Central memory CD8-positive, alpha-beta T cell (primary cell): ENCODE data around the gene RASGEF1B.
A peak's percentile ranks its signal among the peaks of the same experiment; 100 is the strongest.

Experiments
- ATAC-seq: fragments of 150-1000 bp; cut with Tn5 transposase; replicated peaks from 2 replicates; pipeline ENCODE4 v1.10.0; 2022; ENCODE audit warnings: mild to moderate bottlenecking, moderate FRiP score, moderate number of reproducible peaks; ENCODE audit not compliant: poor library complexity, severe bottlenecking; ENCODE audit errors: extremely low read depth
- DNase-seq, 2 donors: peaks; one replicate each; pipeline ENCODE4 v3.0.0; 2021; ENCODE audit warnings: low spot score in 2 of 2
- H3K27ac Mint-ChIP-seq: one replicate; pipeline ENCODE4 v1.8.0; 2022; ENCODE audit warnings: low read depth, mild to moderate bottlenecking, moderate library complexity, mixed read lengths
- H3K27me3 Mint-ChIP-seq: one replicate; pipeline ENCODE4 v1.8.0; 2022; ENCODE audit warnings: mixed read lengths
- H3K36me3 Mint-ChIP-seq: one replicate; pipeline ENCODE4 v1.8.0; 2022; ENCODE audit warnings: mild to moderate bottlenecking, moderate library complexity, mixed read lengths; ENCODE audit not compliant: insufficient read depth
- H3K4me1 Mint-ChIP-seq: one replicate; pipeline ENCODE4 v1.8.0; 2022; ENCODE audit warnings: mixed read lengths
- H3K4me3 Mint-ChIP-seq: one replicate; pipeline ENCODE4 v1.8.0; 2022; ENCODE audit warnings: mild to moderate bottlenecking, moderate library complexity, mixed read lengths
- H3K9me3 Mint-ChIP-seq: one replicate; pipeline ENCODE4 v1.8.0; 2022; ENCODE audit warnings: mixed read lengths

Gene RASGEF1B

DNA sequence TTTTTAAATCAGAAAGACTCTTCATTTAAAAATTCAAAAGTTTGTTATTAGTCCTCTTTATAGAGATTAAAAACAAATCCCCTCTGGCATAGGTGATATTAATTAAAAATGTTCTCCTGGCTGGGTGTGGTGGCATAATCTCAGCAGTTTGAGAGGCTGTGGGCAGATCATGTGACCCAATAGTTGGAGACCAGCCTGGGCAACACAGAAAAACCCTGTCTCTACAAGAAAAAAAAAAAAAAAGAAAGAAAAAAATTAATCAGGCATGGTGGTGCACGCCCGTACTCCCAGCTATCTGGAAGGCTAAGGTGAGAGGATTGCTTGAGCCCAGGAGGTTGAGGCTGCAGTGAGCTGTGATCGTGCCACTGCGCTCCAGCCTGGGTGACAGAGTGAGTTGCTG is 38.9 kb downstream of the RASGEF1B start:
- Mint-ChIP-seq H3K4me1 (no peaks in the 10 kb centered on the region), H3K9me3 (no peaks in the 10 kb centered on the region), H3K27me3 (no peaks in the 10 kb centered on the region), H3K4me3 (no peak overlapping the region), H3K36me3 (peaks cover 34% of the 10 kb centered on the region), H3K27ac (no peak overlapping the region)
- no peak for DNase-seq
- no peak for ATAC-seq

DNA sequence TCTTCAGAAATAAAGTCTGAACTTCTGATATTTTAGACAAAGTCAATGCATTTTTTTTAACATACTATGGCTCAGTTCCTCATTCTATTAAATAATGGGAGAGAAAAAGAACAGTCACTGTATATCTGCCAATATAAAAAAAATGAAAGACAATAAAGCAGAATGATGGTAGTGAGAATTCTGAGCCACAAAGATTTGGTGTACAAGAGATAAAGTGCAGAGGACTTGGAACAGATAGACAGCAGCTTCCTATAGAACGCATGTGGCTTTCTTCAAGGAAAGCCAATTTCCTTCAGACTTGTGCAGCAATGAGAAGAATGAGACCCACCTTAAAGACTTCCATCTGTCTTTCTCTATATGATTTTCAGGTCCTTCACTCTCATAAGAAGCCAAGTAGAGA is 39.7 kb downstream of the RASGEF1B start:
- Mint-ChIP-seq H3K36me3 (peaks cover 33% of the 10 kb centered on the region), H3K9me3 (no peaks in the 10 kb centered on the region), H3K4me1 (no peaks in the 10 kb centered on the region), H3K27ac (no peak overlapping the region), H3K4me3 (no peak overlapping the region), H3K27me3 (no peaks in the 10 kb centered on the region)
- no peak for ATAC-seq
- no peak for DNase-seq

DNA sequence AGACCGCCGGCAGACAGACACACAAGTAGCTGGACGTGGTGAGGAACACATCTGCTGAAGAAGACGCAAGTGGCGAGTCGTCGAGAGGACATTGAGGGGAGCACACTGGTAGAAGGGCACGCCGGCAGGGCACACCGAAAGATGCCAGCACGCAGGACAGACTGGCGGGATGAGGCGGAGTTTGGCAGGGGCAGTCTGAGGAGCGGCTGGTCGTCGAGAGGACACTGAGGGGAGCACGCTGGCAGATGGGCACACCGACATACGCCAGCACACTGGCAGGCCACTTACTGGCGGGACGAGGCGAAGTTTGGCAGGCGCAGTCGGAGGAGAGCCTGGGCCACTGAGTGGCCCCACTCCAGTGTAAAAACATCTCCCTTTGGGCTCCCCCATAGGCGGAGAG is 42.1 kb downstream of the RASGEF1B start:
- H3K27ac Mint-ChIP-seq: no peak overlapping the region
- DNase-seq (no peak), ATAC-seq (no peak)

DNA sequence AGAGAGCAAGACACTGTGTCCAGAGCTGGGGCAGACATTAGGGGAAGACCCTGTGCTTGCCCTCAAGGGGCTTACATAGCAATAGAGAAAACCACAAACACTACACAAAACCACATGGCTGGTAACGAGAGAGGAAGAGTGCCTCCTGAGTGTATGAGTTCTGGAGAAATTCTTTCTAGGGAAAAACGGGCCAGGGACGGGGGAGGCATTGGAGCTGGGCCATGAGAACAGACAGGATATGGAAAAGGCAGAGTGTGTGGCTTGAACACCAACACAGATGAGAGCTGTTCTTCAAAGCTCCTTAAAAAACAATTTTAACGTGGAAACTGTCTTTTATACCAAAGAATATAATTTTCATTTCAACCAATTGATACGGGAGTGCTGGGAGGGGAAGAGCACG is 42.7 kb downstream of the RASGEF1B start:
- H3K9me3 Mint-ChIP-seq: no peaks in the 10 kb centered on the region
- DNase-seq: no peak

More for the DNA sequence above, 42.1 kb downstream of the RASGEF1B start:
- H3K36me3 Mint-ChIP-seq: peaks cover 35% of the 10 kb centered on the region
- H3K4me1 Mint-ChIP-seq: no peaks in the 10 kb centered on the region
- H3K4me3 Mint-ChIP-seq: no peak overlapping the region
- H3K27me3 Mint-ChIP-seq: no peaks in the 10 kb centered on the region
- no peaks in the 10 kb centered on the region for H3K9me3 Mint-ChIP-seq

DNA sequence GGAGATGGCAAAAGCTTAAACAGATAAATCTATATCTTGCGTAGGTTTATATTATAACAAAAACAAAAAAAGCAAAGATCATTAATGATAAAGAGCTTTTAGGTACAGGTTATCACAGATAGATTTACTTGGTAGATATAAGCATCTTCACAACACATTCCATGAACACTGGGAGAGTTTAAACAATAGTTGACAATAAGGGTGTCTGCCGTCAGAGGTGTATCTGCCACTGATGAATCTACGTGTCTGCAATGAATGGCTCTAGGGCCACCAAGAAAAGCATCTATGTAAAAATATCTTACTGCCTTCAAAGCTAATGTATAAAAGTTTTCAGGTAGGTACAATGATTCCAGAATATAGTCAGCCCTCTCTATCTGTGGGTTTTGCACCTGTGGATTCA is 43.7 kb downstream of the RASGEF1B start:
- DNase-seq: no peak
- Mint-ChIP-seq H3K27me3 (no peaks in the 10 kb centered on the region), H3K4me1 (no peaks in the 10 kb centered on the region), H3K27ac (no peak overlapping the region), H3K36me3 (peaks cover 20% of the 10 kb centered on the region), H3K4me3 (no peak overlapping the region), H3K9me3 (no peaks in the 10 kb centered on the region)
- ATAC-seq: no peak

More for the DNA sequence above, 42.7 kb downstream of the RASGEF1B start:
- H3K4me1 Mint-ChIP-seq: no peaks in the 10 kb centered on the region
- peaks cover 29% of the 10 kb centered on the region for H3K36me3 Mint-ChIP-seq
- no peak for ATAC-seq
- H3K27ac Mint-ChIP-seq: no peak overlapping the region
- no peak overlapping the region for H3K4me3 Mint-ChIP-seq
- H3K27me3 Mint-ChIP-seq: no peaks in the 10 kb centered on the region

DNA sequence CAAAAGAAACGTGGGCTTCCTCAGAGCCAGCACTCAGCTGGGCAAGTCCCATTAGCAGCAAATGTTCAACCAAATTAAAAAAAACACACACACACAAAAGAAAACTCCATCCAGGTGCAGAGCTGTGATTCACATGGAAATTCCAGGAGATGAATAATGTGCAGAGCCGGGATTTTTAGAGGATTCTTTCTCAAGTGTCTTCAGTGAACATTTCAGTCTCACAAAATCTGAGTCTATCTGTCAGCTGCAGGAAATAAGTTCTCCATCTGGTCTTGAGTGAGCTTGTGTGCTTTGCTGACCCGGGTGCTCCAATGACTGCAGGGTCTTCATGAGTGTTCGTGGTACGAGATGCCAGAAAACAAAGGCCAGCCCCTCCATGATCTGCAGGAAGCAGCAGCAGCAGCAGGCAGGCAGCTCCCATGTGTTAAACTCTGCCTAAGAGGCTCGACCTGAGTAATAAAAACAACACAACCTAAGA is 44.3 kb downstream of the RASGEF1B start:
- no peak for DNase-seq
- Mint-ChIP-seq H3K27me3 (no peaks in the 10 kb centered on the region), H3K9me3 (no peaks in the 10 kb centered on the region), H3K4me1 (no peaks in the 10 kb centered on the region), H3K27ac (no peak overlapping the region), H3K4me3 (no peak overlapping the region), H3K36me3 (peaks cover 17% of the 10 kb centered on the region)
- no peak for ATAC-seq

DNA sequence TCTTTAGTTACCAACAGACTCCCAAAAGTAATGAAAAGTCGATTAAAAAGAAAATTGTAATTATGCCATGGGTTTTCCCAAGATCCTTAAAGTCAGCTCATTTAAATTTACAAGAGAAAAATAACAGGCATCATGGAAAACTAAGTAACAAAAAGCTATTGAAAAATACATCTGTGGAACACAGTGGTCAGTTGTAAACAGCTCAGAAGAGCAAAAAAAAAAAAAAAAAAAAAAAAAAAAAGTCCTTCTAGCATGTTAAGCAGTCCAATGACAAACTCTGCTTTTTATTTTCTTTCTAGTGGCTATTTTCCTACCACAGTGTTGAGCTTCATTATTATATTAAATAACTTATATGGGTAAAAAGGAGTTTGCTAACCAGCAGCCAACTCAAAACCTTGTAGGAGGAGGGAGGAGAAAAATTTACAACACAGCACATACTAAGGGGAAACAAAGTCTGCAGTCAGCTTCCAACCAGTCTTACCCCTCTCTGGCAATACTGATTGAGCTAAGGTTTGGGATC is 44.9 kb downstream of the RASGEF1B start:
- Mint-ChIP-seq H3K27ac (no peak overlapping the region), H3K36me3 (peaks cover 13% of the 10 kb centered on the region), H3K4me3 (no peak overlapping the region), H3K9me3 (no peaks in the 10 kb centered on the region), H3K4me1 (no peaks in the 10 kb centered on the region), H3K27me3 (no peaks in the 10 kb centered on the region)
- no peak for DNase-seq
- ATAC-seq: no peak

DNA sequence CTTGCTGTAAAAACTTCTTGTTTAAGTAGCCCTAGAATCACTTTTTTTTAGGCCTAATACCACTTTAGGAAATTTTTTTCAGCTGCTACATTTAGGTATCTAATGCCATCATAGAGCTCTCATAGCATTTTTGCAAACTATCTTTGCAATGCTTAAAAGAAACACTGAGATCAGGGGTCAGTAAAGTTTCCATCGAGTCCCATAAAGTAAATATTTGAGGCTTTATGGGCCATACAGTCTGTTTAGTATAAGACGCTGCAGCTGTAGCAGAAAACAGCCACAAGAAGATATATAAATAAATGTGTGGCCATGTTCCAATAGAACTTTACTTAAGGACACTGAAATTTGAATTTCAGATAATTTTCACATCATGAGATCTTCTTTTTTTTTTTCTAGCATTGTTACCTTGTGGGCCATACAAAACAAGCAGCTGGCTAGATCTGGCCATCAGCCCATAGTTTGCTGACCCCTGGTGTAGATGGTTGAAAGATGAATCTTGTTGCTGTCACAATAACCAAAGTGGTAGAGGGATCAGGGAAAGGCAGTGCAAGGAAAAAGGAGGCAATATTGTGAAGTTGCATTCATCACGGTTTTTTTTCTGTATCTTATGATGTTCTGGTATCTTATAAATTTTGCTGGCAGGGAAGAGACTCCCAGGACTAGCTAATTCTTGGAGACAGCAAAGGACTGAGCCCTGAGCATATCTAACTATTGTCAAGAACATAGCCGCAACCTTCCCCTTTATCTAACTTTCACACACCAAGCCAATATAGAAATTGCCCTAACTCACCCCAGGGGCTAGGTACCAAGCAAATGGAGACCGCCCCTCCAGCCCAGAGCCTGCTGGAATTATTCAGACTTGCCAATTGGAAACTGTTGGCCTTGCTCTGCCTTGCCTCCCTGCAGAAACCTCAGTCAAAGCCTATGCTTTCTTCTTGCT is 46.6 kb downstream of the RASGEF1B start:
- H3K4me3 Mint-ChIP-seq: no peak overlapping the region

DNA sequence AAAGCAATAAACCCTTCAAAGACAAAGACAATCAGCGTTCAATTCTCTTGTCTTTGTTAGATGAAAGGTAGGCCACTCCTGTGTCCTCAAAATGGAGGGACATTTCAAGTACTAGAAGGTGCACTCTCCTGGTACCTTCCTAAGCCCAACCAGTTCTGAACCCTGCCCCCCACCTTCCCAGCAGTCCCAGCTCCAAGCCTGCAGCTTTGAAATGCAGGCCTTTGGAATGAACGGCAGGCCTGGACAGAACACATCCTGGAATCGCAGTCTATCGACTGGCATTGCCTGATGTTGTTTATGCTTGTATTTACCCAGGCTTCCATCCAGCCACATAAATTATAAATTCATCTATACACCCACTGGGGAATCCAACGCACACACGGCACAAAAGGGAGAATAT is 47.4 kb downstream of the RASGEF1B start:
- Mint-ChIP-seq H3K36me3 (peaks cover 6% of the 10 kb centered on the region), H3K4me3 (no peak overlapping the region), H3K4me1 (no peaks in the 10 kb centered on the region), H3K9me3 (no peaks in the 10 kb centered on the region), H3K27me3 (no peaks in the 10 kb centered on the region), H3K27ac (no peak overlapping the region)
- no peak for DNase-seq
- no peak for ATAC-seq

More for the DNA sequence above, 46.6 kb downstream of the RASGEF1B start:
- no peaks in the 10 kb centered on the region for H3K9me3 Mint-ChIP-seq
- ATAC-seq (no peak), DNase-seq (no peak)
- H3K36me3 Mint-ChIP-seq: peaks cover 8% of the 10 kb centered on the region
- no peaks in the 10 kb centered on the region for H3K27me3 Mint-ChIP-seq
- H3K4me1 Mint-ChIP-seq: no peaks in the 10 kb centered on the region
- H3K27ac Mint-ChIP-seq: no peak overlapping the region

DNA sequence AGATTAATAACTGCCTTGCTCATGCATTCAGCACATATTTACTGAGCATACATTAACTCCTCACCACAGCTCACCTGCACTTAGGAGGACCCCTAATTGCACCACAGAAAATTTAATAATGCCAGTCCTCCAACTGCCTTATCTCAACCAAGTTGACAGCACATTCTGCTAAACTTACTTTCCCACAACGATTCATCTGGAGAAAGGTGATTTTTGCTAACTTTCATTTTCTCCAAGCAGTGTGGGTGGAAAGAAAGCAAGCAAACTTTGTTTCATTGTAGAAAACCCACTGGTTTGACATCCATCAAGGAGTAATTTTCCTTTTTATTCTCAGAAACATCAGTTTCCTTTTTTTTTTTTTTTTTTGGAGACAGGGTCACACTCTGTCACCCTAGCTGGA is 49.1 kb downstream of the RASGEF1B start:
- no peak overlapping the region for H3K4me3 Mint-ChIP-seq
- H3K27ac Mint-ChIP-seq: no peak overlapping the region
- DNase-seq (no peak), ATAC-seq (no peak)
- H3K4me1 Mint-ChIP-seq: no peaks in the 10 kb centered on the region
- H3K36me3 Mint-ChIP-seq: peaks cover 5% of the 10 kb centered on the region
- H3K9me3 Mint-ChIP-seq: no peaks in the 10 kb centered on the region
- H3K27me3 Mint-ChIP-seq: no peaks in the 10 kb centered on the region

DNA sequence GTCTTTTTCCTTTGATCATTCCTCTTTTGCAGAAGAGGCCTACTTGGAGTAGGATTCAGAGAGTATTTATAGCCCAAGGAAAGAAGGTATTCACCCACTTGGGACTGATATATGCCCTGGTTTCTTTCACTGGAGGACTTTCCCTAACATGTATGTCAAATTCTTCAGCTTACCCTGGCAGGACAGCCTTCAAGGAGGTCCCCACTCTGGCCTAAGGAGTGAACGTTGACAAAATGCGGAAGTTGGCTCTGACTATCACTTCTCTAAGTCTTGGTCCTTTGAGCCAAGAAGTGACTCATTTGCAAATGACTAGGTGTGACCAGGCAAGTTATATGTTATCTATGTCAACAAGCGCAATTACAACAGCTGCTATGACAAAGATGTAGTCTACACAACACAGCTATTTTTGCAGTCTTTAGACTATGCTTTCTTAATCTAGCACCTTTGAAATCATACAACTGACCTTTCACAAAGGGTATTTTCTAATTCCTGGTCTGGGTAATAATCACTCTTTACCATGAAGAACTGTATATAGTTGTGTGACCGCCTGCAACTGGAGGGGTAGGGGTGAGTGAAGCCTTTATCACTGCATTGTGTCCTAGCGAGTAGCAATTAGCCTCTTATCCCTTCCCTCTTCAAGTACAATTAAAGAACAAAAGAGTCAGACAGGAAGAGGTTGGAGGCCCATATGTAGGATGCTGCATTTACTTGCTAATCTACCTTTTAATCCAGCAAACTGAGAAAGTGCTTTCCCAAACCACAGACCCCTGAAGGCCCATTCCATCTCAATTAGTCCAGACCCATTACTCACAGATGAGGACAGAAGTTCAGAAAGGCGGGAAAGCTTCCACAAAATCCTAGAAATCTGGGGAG is 50.1 kb downstream of the RASGEF1B start:
- Mint-ChIP-seq H3K4me3 (no peak overlapping the region), H3K9me3 (no peaks in the 10 kb centered on the region), H3K27me3 (no peaks in the 10 kb centered on the region), H3K27ac (no peak overlapping the region), H3K4me1 (no peaks in the 10 kb centered on the region), H3K36me3 (peaks cover 5% of the 10 kb centered on the region)
- DNase-seq (no peak), ATAC-seq (peak; percentile 56)

DNA sequence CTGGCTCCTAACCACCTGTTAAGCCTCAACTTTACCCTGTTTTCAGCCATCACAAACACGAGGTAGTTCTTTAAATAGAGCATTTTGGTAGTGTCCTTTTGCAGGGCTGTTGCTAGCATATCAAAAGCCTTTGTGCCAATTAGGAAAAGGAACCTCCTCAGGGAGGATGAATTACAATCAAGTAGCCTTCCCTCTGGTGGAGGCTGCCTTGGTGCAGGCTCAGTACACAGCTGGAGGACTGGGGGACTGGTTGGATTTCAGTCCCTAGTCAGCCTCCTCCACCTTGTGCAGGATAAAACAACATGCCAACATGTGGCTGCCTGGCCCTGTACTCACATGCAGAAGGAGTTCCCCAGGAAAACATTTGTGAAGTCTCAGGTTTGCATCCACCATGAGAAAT is 53.1 kb downstream of the RASGEF1B start:
- Mint-ChIP-seq H3K9me3 (no peaks in the 10 kb centered on the region), H3K4me3 (no peak overlapping the region), H3K27ac (no peak overlapping the region), H3K36me3 (no peaks in the 10 kb centered on the region), H3K4me1 (no peaks in the 10 kb centered on the region), H3K27me3 (no peaks in the 10 kb centered on the region)
- no peak for DNase-seq
- no peak for ATAC-seq
